Gastrocnemius medialis (tissue), 4 donors: Measurements from ENCODE around the gene BMP7. TPM values are rescaled to one million over a fixed set of nuclear protein-coding genes. Genes with fewer than 3 reads are reported as not detected.
"Not testable (repeated sequence)": the region's sequence is repeated elsewhere in the genome, so short reads cannot be mapped to it uniquely, and the experiment has no call there.

Source experiments
- ATAC-seq, 2 donors: fragments of 150-250 bp; one replicate each; pipeline ENCODE4 v1.9.1; 2016
- DNase-seq, 2 donors: peaks; one replicate each; pipeline ENCODE4 v3.0.0-alpha.2; 2019
- H3K27ac ChIP-seq, 4 donors: fragments of 200-600 bp; sonication (generic); 1 replicate in 1 of 4; 2 replicates in 3 of 4; pipeline ENCODE4 v1.5.1; 2016 to 2018; ENCODE audit warnings: mild to moderate bottlenecking in 2 of 4, moderate library complexity in 1 of 4
- H3K27me3 ChIP-seq, 3 donors: fragments of 200-600 bp; sonication (generic) in 2 of 3; 1 replicate in 1 of 3; 2 replicates in 2 of 3; pipeline versions ENCODE4 v1.5.1 to v1.6.0; 2016 to 2019; ENCODE audit warnings: mild to moderate bottlenecking in 1 of 3, moderate library complexity in 1 of 3
- H3K36me3 ChIP-seq, 2 donors: fragments of 200-600 bp; sonication (generic) in 1 of 2; one replicate each; pipeline ENCODE4 v1.5.1; 2017 to 2018
- H3K4me1 ChIP-seq, 2 donors: fragments of 200-600 bp; sonication (generic) in 1 of 2; one replicate each; pipeline ENCODE4 v1.5.1; 2016 to 2017; ENCODE audit warnings: mild to moderate bottlenecking in 2 of 2
- H3K4me3 ChIP-seq, 4 donors: fragments of 200-600 bp; sonication (generic) in 3 of 4; 1 replicate in 1 of 4; 2 replicates in 3 of 4; pipeline ENCODE4 v1.5.1; 2016 to 2019; ENCODE audit warnings: mild to moderate bottlenecking in 2 of 4
- H3K9me3 ChIP-seq, 3 donors: fragments of 200-600 bp; sonication (generic) in 2 of 3; 1 replicate in 1 of 3; 2 replicates in 2 of 3; pipeline ENCODE4 v1.5.1; 2016 to 2019
- CTCF ChIP-seq, 5 experiments: fragments of 450-650 bp in 3 of 5; fragments of 200-600 bp in 2 of 5; sonication (generic) in 2 of 5; IDR thresholded peaks in 4 of 5; conservative IDR thresholded peaks in 1 of 5; 1 replicate in 4 of 5; 2 replicates in 1 of 5; pipeline ENCODE4 v1.5.1; 2016 to 2019; ENCODE audit warnings: antibody characterized with exemption in 5 of 5, mild to moderate bottlenecking in 3 of 5, moderate library complexity in 3 of 5
- POLR2A ChIP-seq, 2 donors: fragments of 450-650 bp; IDR thresholded peaks; one replicate each; pipeline ENCODE4 v1.6.1; 2017; ENCODE audit warnings: antibody characterized with exemption in 2 of 2, mild to moderate bottlenecking in 2 of 2, moderate library complexity in 2 of 2
- in situ Hi-C, 4 donors: fragments of 200-750 bp; cut with MboI; loops; one replicate each; pipeline versions ENCODE4 v1.15.0 to v1.8.0; 2017; ENCODE audit warnings: low sequenced_read_pairs in 4 of 4
- intact Hi-C: fragments of 100-400 bp; cut with DNase I; formaldehyde crosslinking; loops from one replicate; pipeline ENCODE4 v1.15.1; 2023; ENCODE audit warnings: low total_unique reads
- total RNA-seq, 4 donors: library from RNA; depleted of rRNA; stranded (reverse); fragments of >200 nt; gene quantifications; one replicate each; pipeline versions ENCODE4 v1.1.0 to v1.2.3, GENCODE V29; 2016

Gene BMP7
- total RNA-seq, 4 donors from 2014 or later, result 0.52 TPM; not detected in 3

DNA sequence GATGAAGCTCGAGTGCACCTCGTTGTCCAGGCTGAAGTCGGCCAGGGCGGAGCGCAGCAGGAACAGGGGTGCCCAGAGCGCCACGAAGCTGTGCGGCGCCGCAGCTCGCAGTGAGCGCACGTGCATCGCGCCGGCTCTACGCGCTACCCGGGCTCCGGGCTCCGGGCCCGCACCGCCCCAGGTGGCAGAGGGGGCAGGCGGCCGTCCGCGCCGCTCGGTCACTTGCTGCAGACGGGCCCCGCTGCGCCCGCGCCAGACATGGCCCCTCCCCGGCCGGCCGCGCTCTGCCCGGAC, 497 bp downstream of the BMP7 start:
- Histone ChIP-seq H3K9me3 (no peaks in the 10 kb centered on the region), H3K4me1 (no peaks in the 10 kb centered on the region), H3K27ac (no peak overlapping the region), H3K4me3 (peak overlapping the region in 3 of 4 donors; percentile 13 to 26 (median 17)), H3K27me3 (peaks cover 53 to 55% (median 55%) of the 10 kb centered on the region in 3 donors), H3K36me3 (no peaks in the 10 kb centered on the region)
- no peak for DNase-seq
- TF ChIP-seq POLR2A (IDR thresholded peaks at IDR 0.05), result no peak
- no peak for TF ChIP-seq CTCF (IDR thresholded peaks at IDR 0.05 in 4 of 5, conservative IDR thresholded peaks at IDR 0.05 in 1 of 5)
- intact Hi-C loops, result no loop called here
- no peak for ATAC-seq
- in situ Hi-C loops, result no loop called here

DNA sequence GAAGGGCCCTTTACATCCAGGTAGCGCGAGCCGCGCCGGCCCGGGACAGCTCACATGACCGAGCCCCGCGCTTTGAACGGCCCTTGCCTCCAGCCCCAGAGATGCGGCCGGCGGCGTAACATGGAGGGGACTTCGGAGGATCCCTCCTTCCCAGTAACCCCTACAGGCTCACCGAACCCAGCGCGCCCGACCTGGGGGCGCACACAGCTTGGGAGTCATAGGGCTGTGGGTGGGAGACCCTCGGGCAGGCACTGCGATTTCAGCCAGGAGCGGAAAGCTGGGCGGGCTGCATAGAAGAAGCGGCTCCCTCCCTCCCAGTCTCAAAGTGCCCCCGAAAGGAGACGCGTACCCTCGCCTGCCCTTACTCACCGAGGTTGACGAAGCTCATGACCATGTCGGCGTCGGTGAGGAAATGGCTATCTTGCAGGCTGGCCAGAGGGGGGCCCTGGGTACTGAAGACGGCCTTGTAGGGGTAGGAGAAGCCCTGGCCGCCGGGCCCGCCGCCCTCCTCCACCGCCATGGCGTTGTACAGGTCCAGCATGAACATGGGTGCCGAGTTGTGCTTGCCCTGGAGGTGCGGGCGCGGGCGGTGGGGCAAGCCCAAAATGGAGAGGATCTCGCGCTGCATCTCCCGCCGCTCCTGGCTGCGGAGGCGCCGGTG, 975 bp downstream of the BMP7 start:
- Histone ChIP-seq H3K27ac (no peak overlapping the region), H3K27me3 (peaks cover 57 to 60% (median 59%) of the 10 kb centered on the region in 3 donors), H3K36me3 (no peaks in the 10 kb centered on the region), H3K4me3 (peak overlapping the region in 1 of 4 donors; percentile 9), H3K9me3 (no peaks in the 10 kb centered on the region), H3K4me1 (no peaks in the 10 kb centered on the region)
- in situ Hi-C loops (no loop called here), intact Hi-C loops (no loop called here)
- no peak for ATAC-seq
- no peak for TF ChIP-seq CTCF (IDR thresholded peaks at IDR 0.05 in 4 of 5, conservative IDR thresholded peaks at IDR 0.05 in 1 of 5)
- TF ChIP-seq POLR2A (IDR thresholded peaks at IDR 0.05), result no peak
- DNase-seq, result no peak

DNA sequence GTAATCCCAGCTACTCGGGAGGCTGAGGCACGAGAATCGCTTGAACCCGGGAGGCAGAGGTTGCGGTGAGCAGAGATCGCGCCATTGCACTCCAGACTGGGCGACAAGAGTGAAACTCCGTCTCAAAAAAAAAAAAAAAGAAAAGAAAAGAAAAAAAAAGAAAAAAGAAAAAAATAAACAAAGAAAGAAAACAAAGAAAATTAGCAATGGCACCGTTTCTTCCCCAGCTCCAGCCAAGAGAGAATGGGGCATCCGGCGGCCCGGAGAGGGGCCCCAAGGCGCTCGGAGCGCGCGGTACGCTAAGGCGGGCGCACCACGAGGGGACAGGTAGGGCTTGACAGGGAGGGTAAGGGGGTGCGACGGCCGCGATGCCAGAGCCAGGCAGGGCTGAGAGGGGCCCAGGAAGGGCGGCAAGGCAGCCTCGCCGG, 1.5 kb downstream of the BMP7 start:
- H3K27ac ChIP-seq, DNase-seq, H3K4me3 ChIP-seq, H3K9me3 ChIP-seq, H3K4me1 ChIP-seq, H3K36me3 ChIP-seq, ATAC-seq, in situ Hi-C loops, intact Hi-C loops: not testable (repeated sequence)
- peaks cover 63 to 66% (median 65%) of the 10 kb centered on the region in 3 donors for H3K27me3 ChIP-seq

DNA sequence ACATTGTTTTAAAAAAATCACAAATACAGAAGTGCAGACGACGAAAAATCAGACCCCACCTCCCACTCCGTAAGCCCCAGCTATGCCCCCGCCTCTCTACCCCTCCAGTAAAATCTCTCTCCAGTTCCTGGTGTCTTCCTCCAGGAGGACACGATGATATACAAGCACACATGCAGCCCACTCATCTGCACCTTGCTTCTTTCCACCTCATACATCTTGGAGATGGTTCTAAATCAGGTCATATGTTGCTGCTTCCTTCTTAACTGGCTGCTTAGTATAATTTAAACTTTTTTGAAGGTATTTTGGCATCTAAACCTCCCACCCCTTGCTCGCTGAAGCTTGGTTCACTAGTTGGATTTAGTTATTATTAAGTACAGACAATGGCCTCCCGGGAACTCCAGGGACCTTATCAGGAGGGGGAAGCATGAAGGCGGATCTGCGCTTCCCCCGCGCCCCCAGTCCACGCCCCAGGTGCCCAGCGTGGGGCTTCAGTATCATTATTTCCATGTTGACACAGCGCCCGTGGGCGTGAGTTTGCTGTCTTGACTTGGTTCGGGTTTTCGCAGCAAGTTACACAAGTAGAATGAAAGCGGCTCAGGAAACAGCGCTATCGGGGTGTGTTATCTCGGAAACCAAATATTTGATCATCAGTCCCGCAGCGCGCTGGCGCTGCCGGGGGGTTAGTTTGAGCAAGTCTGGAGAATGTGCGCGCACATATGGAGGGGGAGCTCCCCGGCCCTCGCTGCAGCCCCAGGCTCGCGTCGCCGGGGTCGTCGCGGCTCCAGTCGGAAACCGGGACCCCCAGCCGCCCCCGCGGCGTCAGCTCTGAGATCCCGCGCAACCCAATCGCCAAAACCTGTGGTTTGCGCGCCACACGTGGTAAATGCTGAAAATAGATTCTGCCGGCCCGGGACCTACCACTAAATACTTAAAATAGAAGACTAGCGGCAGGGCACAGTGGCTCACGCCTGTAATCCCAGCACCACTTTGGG, 2.3 kb downstream of the BMP7 start:
- DNase-seq (no peak), ATAC-seq (no peak)
- no peaks in the 10 kb centered on the region for H3K9me3 ChIP-seq
- no peaks in the 10 kb centered on the region for H3K4me1 ChIP-seq
- H3K27me3 ChIP-seq, result peaks cover 70 to 73% (median 73%) of the 10 kb centered on the region in 3 donors
- intact Hi-C loops, result no loop called here
- no peak overlapping the region for H3K4me3 ChIP-seq
- no peaks in the 10 kb centered on the region for H3K36me3 ChIP-seq
- in situ Hi-C loops, result no loop called here
- TF ChIP-seq POLR2A (IDR thresholded peaks at IDR 0.05) (no peak), CTCF (IDR thresholded peaks at IDR 0.05 in 4 of 5, conservative IDR thresholded peaks at IDR 0.05 in 1 of 5) (no peak)
- H3K27ac ChIP-seq, result no peak overlapping the region
